Liver (tissue), 9 donors: ENCODE data around the gene NPPC. TPM values are rescaled to one million over a fixed set of nuclear protein-coding genes. Genes with fewer than 3 reads are reported as not detected.

Source experiments
- DNase-seq: peaks from one replicate; pipeline ENCODE4 v3.0.0-alpha.2; 2017; ENCODE audit warnings: low spot score
- H3K27ac ChIP-seq, 2 donors: one replicate each; pipeline ENCODE4 v1.7.0; 2013; ENCODE audit warnings: inconsistent platforms in 2 of 2, low read length in 2 of 2, control low read depth in 1 of 2, low read depth in 1 of 2, mild to moderate bottlenecking in 1 of 2
- H3K27me3 ChIP-seq, 4 donors: one replicate each; pipeline versions ENCODE4 v1.6.1 to v1.7.0; 2013; ENCODE audit warnings: low read length in 3 of 4, inconsistent platforms in 1 of 4, mild to moderate bottlenecking in 1 of 4, moderate library complexity in 1 of 4; ENCODE audit not compliant: control insufficient read depth in 4 of 4, insufficient read depth in 4 of 4
- H3K36me3 ChIP-seq, 4 donors: one replicate each; pipeline versions ENCODE4 v1.6.1 to v1.7.0; 2013; ENCODE audit warnings: low read length in 3 of 4, mild to moderate bottlenecking in 3 of 4, low read depth in 1 of 4, moderate library complexity in 1 of 4; ENCODE audit not compliant: control insufficient read depth in 4 of 4, insufficient read depth in 3 of 4
- H3K4me1 ChIP-seq, 4 donors: one replicate each; pipeline versions ENCODE4 v1.6.1 to v1.7.0; 2013; ENCODE audit warnings: low read length in 3 of 4, mild to moderate bottlenecking in 3 of 4, moderate library complexity in 1 of 4; ENCODE audit not compliant: control insufficient read depth in 4 of 4, insufficient read depth in 4 of 4
- H3K4me3 ChIP-seq, 3 donors: one replicate each; pipeline versions ENCODE4 v1.6.1 to v1.7.0; 2013; ENCODE audit warnings: low read length in 3 of 3, control low read depth in 1 of 3, low read depth in 1 of 3, mild to moderate bottlenecking in 1 of 3
- H3K9ac ChIP-seq, 2 donors: one replicate each; pipeline ENCODE4 v1.7.0; 2013; ENCODE audit warnings: low read length in 2 of 2, mild to moderate bottlenecking in 2 of 2, moderate library complexity in 2 of 2, control low read depth in 1 of 2, low read depth in 1 of 2
- H3K9me3 ChIP-seq, 4 donors: one replicate each; pipeline versions ENCODE4 v1.6.1 to v1.7.0; 2013; ENCODE audit warnings: low read length in 3 of 4; ENCODE audit not compliant: control insufficient read depth in 4 of 4
- FOXA1 ChIP-seq: IDR thresholded peaks from 2 replicates; pipeline ENCODE4 v1.6.1; 2016; ENCODE audit warnings: antibody characterized with exemption
- FOXA2 ChIP-seq: IDR thresholded peaks from 2 replicates; pipeline ENCODE4 v1.6.1; 2016; ENCODE audit warnings: antibody characterized with exemption
- HNF4A ChIP-seq, 2 donors: conservative IDR thresholded peaks; 2 replicates each; pipeline ENCODE4 v1.6.1; 2016; ENCODE audit warnings: antibody characterized with exemption in 2 of 2, mild to moderate bottlenecking in 2 of 2
- HNF4G ChIP-seq: IDR thresholded peaks from 2 replicates; pipeline ENCODE4 v1.6.1; 2016; ENCODE audit warnings: antibody characterized with exemption
- JUND ChIP-seq, 2 donors: IDR thresholded peaks; 2 replicates each; pipeline ENCODE4 v1.6.1; 2016; ENCODE audit warnings: antibody characterized with exemption in 2 of 2
- NR2F2 ChIP-seq: IDR thresholded peaks from 2 replicates; pipeline ENCODE4 v1.6.1; 2016; ENCODE audit warnings: antibody characterized with exemption
- RAD21 ChIP-seq, 2 donors: IDR thresholded peaks; 2 replicates each; pipeline ENCODE4 v1.6.1; 2016; ENCODE audit warnings: antibody characterized with exemption in 2 of 2, mild to moderate bottlenecking in 2 of 2
- TAF1 ChIP-seq: conservative IDR thresholded peaks from 2 replicates; pipeline ENCODE4 v1.6.1; 2016; ENCODE audit warnings: antibody characterized with exemption, mild to moderate bottlenecking
- YY1 ChIP-seq: IDR thresholded peaks from 2 replicates; pipeline ENCODE4 v1.6.1; 2016; ENCODE audit warnings: antibody characterized with exemption, mild to moderate bottlenecking
- WGBS: extraction: QIAGEN DNeasy Blood & Tissue Kit; methylation state at CpG from one replicate; pipeline ENCODE4 v1.1.7; 2013; 5-methylcytosine and 5-hydroxymethylcytosine counted together
- polyA plus RNA-seq, 2 donors: library from polyadenylated mRNA; stranded (reverse) in 1 of 2; unstranded in 1 of 2; fragments of 200-250 nt in 1 of 2; fragments of >200 nt in 1 of 2; fragmentation: Nextera tagmentation in 1 of 2; extraction: Ambion mirVana in 1 of 2; gene quantifications; one replicate each; pipeline versions ENCODE4 v1.2.1 to v1.2.3, GENCODE V29; 2013 to 2015
- total RNA-seq, 2 donors: library from RNA; depleted of rRNA; stranded (reverse); fragments of >200 nt; gene quantifications; one replicate each; pipeline ENCODE4 v1.2.3, GENCODE V29; 2014
- TF ChIP-seq, protein P1 (sequence below): IDR thresholded peaks from 2 replicates; pipeline ENCODE4 v1.6.1; 2016; ENCODE audit warnings: antibody characterized with exemption, mild to moderate bottlenecking
- TF ChIP-seq, protein P2 (sequence below): fragments of 150-350 bp; IDR thresholded peaks from 2 replicates; pipeline ENCODE4 v1.5.1; 2017; ENCODE audit warnings: improper control_type of control experiment, low read depth, low read length; ENCODE audit not compliant: missing input control
- TF ChIP-seq, protein P3 (sequence below): IDR thresholded peaks from 2 replicates; pipeline ENCODE4 v1.6.1; 2016; ENCODE audit warnings: antibody characterized with exemption
- donor health status: healthy.
- donor health status: healthy.
- donor health status: healthy.
- donor health status: healthy.
- donor health status: healthy.

NPPC gene
- total and polyA plus RNA-seq, 4 donors = 0.47 TPM; not detected in 3

DNA sequence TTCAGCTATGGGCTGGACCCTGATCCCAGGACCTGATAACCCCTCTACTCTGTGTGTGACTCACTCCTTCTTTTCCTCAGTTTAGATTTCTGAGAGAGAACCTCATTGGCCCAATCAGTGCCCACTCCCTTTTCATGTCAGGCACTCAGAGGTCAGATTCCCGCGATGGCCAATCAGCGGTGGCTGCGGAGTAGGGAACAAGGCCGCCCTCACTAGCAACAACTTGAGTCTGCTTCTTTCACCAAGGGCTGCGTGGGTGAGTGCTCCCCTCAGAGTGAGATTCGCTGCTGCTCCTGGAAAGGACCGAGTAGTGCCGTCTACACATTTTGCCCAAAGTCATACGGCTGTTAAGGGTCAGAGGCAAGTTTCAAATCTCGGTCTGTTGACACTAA lies 34.7 kb downstream of the NPPC start:
- WGBS = 79% methylated on average over 11 of the region's 11 CpGs
- Histone ChIP-seq H3K27me3 (peaks cover 0 to 3% (median 0%) of the 10 kb centered on the region in 4 donors), H3K27ac (no peak overlapping the region), H3K36me3 (no peaks in the 10 kb centered on the region), H3K9ac (no peak overlapping the region), H3K9me3 (no peaks in the 10 kb centered on the region), H3K4me3 (no peak overlapping the region), H3K4me1 (no peaks in the 10 kb centered on the region)
- DNase-seq = no peak
- no peak for TF ChIP-seq TAF1

DNA sequence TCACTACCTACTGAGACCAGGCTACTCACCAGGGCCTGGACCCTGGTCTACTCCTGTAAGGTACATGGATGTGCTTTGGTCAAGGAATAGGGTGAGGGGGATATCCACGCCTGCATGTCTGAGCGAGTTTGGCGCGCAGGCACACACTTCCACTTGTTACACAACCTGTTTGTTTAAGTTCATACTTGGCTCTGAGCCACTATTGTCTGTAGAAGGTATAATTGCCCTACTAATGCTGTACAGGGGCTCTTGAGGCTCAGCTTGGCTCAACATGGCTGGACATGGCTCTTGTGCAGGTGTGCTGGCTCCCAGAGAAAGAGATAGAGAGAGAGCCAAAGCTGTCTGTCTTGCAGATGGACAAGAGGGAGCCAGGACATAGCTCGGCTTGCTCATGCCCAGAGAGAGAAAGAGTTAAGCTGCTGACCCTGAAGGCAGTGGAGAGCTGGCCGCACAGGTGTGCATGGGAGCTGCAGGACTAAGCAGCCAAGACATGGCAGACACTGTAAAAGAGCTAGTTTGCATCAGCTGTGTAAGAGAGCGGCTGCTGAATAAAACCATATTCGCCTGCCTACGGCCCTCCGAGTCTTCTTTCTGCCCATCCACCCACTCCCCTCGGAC lies 35.2 kb downstream of the NPPC start:
- 80% methylated on average over 11 of the region's 11 CpGs for WGBS
- Histone ChIP-seq H3K27ac (no peak overlapping the region), H3K9me3 (peaks cover 0 to 3% (median 1%) of the 10 kb centered on the region in 4 donors), H3K9ac (no peak overlapping the region), H3K27me3 (peaks cover 0 to 3% (median 0%) of the 10 kb centered on the region in 4 donors), H3K4me3 (no peak overlapping the region), H3K36me3 (no peaks in the 10 kb centered on the region), H3K4me1 (no peaks in the 10 kb centered on the region)
- DNase-seq = no peak
- TF ChIP-seq JUND (IDR thresholded peaks at IDR 0.05) (no peak), YY1 (no peak), NR2F2 (no peak)

DNA sequence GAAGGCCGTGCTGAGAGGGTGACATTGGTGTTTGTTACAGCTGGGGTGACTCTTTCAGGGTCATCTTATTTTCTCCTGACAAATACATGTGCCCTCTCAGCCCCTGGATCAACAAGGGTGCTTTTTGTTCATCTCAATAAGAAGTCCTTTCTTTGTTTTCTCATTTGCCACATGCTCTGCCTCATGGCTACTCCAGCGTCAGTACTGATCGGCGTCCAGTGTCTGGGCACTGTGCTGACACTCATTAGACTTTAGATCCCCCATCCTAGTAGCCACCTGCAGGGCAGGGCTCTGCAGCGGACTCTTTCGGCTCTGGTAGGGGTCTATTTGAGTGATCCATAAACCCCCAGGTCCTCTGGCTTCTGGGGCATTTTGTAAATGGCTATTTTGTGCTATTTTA lies 38.4 kb downstream of the NPPC start:
- H3K4me3 ChIP-seq = no peak overlapping the region
- 88% methylated on average over 6 of the region's 6 CpGs for WGBS
- peaks cover 0 to 6% (median 0%) of the 10 kb centered on the region in 4 donors for H3K27me3 ChIP-seq
- DNase-seq = no peak
- peaks cover 0 to 5% (median 1%) of the 10 kb centered on the region in 4 donors for H3K9me3 ChIP-seq
- TF ChIP-seq, protein P1, sequence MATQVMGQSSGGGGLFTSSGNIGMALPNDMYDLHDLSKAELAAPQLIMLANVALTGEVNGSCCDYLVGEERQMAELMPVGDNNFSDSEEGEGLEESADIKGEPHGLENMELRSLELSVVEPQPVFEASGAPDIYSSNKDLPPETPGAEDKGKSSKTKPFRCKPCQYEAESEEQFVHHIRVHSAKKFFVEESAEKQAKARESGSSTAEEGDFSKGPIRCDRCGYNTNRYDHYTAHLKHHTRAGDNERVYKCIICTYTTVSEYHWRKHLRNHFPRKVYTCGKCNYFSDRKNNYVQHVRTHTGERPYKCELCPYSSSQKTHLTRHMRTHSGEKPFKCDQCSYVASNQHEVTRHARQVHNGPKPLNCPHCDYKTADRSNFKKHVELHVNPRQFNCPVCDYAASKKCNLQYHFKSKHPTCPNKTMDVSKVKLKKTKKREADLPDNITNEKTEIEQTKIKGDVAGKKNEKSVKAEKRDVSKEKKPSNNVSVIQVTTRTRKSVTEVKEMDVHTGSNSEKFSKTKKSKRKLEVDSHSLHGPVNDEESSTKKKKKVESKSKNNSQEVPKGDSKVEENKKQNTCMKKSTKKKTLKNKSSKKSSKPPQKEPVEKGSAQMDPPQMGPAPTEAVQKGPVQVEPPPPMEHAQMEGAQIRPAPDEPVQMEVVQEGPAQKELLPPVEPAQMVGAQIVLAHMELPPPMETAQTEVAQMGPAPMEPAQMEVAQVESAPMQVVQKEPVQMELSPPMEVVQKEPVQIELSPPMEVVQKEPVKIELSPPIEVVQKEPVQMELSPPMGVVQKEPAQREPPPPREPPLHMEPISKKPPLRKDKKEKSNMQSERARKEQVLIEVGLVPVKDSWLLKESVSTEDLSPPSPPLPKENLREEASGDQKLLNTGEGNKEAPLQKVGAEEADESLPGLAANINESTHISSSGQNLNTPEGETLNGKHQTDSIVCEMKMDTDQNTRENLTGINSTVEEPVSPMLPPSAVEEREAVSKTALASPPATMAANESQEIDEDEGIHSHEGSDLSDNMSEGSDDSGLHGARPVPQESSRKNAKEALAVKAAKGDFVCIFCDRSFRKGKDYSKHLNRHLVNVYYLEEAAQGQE = no peak
- TF ChIP-seq HNF4A (conservative IDR thresholded peaks at IDR 0.05) (no peak), HNF4G (no peak), JUND (IDR thresholded peaks at IDR 0.05) (no peak), NR2F2 (no peak), FOXA1 (no peak), TAF1 (no peak), RAD21 (IDR thresholded peaks at IDR 0.05) (no peak), FOXA2 (no peak)
- TF ChIP-seq, protein P2, sequence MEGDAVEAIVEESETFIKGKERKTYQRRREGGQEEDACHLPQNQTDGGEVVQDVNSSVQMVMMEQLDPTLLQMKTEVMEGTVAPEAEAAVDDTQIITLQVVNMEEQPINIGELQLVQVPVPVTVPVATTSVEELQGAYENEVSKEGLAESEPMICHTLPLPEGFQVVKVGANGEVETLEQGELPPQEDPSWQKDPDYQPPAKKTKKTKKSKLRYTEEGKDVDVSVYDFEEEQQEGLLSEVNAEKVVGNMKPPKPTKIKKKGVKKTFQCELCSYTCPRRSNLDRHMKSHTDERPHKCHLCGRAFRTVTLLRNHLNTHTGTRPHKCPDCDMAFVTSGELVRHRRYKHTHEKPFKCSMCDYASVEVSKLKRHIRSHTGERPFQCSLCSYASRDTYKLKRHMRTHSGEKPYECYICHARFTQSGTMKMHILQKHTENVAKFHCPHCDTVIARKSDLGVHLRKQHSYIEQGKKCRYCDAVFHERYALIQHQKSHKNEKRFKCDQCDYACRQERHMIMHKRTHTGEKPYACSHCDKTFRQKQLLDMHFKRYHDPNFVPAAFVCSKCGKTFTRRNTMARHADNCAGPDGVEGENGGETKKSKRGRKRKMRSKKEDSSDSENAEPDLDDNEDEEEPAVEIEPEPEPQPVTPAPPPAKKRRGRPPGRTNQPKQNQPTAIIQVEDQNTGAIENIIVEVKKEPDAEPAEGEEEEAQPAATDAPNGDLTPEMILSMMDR = no peak
- TF ChIP-seq, protein P3, sequence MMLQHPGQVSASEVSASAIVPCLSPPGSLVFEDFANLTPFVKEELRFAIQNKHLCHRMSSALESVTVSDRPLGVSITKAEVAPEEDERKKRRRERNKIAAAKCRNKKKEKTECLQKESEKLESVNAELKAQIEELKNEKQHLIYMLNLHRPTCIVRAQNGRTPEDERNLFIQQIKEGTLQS = no peak
- H3K4me1 ChIP-seq = no peaks in the 10 kb centered on the region
- H3K27ac ChIP-seq = no peak overlapping the region
- H3K9ac ChIP-seq = no peak overlapping the region
- no peaks in the 10 kb centered on the region for H3K36me3 ChIP-seq
